Peyer's patch (tissue), 4 donors: ENCODE data around the gene PEMT. TPM values are rescaled to one million over a fixed set of nuclear protein-coding genes. Genes with fewer than 3 reads are reported as not detected.

Experiments used
- DNase-seq, 3 donors: peaks; one replicate each; pipeline ENCODE4 v3.0.0-alpha.2; 2017 to 2019
- H3K27ac ChIP-seq, 4 donors: fragments of 200-600 bp; sonication (generic); one replicate each; pipeline ENCODE4 v1.5.1; 2016 to 2019
- H3K27me3 ChIP-seq, 2 donors: fragments of 200-600 bp; sonication (generic); one replicate each; pipeline ENCODE4 v1.5.1; 2019
- H3K36me3 ChIP-seq, 3 donors: fragments of 200-600 bp; sonication (generic); one replicate each; pipeline ENCODE4 v1.5.1; 2016 to 2019
- H3K4me1 ChIP-seq, 4 donors: fragments of 200-600 bp; sonication (generic); one replicate each; pipeline ENCODE4 v1.5.1; 2016 to 2019
- H3K4me3 ChIP-seq, 4 donors: fragments of 200-600 bp; sonication (generic); 1 replicate in 3 of 4; 2 replicates in 1 of 4; pipeline ENCODE4 v1.5.1; 2016 to 2019; ENCODE audit warnings: mild to moderate bottlenecking in 1 of 4
- H3K9me3 ChIP-seq, 4 donors: fragments of 200-600 bp; sonication (generic); one replicate each; pipeline ENCODE4 v1.5.1; 2016 to 2019; ENCODE audit warnings: mild to moderate bottlenecking in 1 of 4
- POLR2A ChIP-seq, 2 donors: fragments of 450-650 bp; IDR thresholded peaks; one replicate each; pipeline ENCODE4 v1.5.1; 2017; ENCODE audit warnings: antibody characterized with exemption in 2 of 2, mild to moderate bottlenecking in 2 of 2, moderate library complexity in 2 of 2
- total RNA-seq, 4 donors: library from RNA; depleted of rRNA; stranded (reverse); fragments of >200 nt; gene quantifications; one replicate each; pipeline ENCODE4 v1.1.0, GENCODE V29; 2016
- TF ChIP-seq, protein P1 (sequence below), 6 experiments: fragments of 450-650 bp in 4 of 6; fragments of 200-600 bp in 2 of 6; sonication (generic) in 1 of 6; IDR thresholded peaks; one replicate each; pipeline ENCODE4 v1.5.1; 2017 to 2019; ENCODE audit warnings: antibody characterized with exemption in 6 of 6, mild to moderate bottlenecking in 3 of 6, moderate library complexity in 1 of 6

The PEMT gene
- total RNA-seq, 4 donors from 2014 or later = 9.9 to 25.0 (median 17.8) TPM

DNA sequence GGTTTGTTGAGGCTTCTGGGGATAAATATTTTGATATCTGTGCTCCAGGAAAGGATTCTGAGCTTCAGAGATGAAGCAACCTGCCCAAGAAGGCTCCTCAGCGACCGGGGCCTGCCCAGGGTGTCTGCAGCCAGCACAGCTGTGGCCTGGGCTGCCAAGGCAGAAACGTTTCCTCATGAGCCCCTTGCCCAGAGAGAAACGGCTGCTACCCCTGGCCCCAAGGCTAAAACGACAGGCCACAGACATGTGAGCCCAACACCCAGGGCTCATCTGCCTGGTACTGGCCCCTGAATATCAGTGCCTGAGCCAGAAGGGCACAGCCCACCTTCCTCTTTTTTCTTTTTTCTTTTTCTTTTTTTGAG is 49.9 kb downstream of the PEMT start:
- DNase-seq = no peak
- H3K4me1 ChIP-seq = peaks cover 0 to 9% (median 0%) of the 10 kb centered on the region in 4 donors
- H3K27me3 ChIP-seq = no peaks in the 10 kb centered on the region
- no peaks in the 10 kb centered on the region for H3K9me3 ChIP-seq
- TF ChIP-seq, protein P1, sequence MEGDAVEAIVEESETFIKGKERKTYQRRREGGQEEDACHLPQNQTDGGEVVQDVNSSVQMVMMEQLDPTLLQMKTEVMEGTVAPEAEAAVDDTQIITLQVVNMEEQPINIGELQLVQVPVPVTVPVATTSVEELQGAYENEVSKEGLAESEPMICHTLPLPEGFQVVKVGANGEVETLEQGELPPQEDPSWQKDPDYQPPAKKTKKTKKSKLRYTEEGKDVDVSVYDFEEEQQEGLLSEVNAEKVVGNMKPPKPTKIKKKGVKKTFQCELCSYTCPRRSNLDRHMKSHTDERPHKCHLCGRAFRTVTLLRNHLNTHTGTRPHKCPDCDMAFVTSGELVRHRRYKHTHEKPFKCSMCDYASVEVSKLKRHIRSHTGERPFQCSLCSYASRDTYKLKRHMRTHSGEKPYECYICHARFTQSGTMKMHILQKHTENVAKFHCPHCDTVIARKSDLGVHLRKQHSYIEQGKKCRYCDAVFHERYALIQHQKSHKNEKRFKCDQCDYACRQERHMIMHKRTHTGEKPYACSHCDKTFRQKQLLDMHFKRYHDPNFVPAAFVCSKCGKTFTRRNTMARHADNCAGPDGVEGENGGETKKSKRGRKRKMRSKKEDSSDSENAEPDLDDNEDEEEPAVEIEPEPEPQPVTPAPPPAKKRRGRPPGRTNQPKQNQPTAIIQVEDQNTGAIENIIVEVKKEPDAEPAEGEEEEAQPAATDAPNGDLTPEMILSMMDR (IDR thresholded peaks at IDR 0.05) = no peak
- no peak for TF ChIP-seq POLR2A (IDR thresholded peaks at IDR 0.05)
- no peak overlapping the region for H3K27ac ChIP-seq
- H3K4me3 ChIP-seq = no peak overlapping the region
- H3K36me3 ChIP-seq = no peaks in the 10 kb centered on the region

DNA sequence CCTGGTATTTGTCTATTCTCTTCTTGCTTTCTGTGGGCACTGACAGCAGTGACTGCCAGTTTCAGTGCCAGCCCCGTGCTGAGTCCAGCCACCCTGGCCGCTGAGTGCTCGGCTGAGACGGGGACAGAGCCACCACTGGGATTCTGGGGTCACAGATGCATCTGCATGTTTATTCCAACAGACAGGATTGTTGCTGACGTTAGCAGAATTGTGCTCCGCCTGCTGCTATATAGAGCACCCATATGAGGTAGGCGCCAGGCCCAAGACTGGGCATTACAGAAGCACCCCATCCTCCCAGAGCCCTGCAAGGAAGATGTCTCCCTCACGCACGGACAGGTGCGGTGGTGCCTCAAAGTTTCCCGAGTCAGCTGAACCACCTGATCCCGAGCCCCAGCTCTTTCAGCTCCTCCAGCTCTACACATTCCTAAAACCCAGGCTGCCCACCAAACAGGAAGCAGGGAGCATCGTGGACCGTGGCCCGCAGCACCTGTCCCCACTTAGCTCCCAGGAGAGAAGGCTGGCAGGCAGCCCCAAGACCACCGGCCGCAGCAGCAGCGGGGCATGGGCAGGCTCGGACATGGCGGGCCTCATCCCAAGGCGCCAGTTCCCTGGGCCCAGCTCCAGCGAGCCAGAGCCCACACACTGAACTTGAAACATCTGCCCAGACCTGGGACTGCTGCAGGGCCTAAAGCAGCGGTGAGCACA is 50.4 kb downstream of the PEMT start:
- no peak overlapping the region for H3K27ac ChIP-seq
- no peak for TF ChIP-seq POLR2A (IDR thresholded peaks at IDR 0.05)
- TF ChIP-seq, protein P1 (IDR thresholded peaks at IDR 0.05) = no peak

DNA sequence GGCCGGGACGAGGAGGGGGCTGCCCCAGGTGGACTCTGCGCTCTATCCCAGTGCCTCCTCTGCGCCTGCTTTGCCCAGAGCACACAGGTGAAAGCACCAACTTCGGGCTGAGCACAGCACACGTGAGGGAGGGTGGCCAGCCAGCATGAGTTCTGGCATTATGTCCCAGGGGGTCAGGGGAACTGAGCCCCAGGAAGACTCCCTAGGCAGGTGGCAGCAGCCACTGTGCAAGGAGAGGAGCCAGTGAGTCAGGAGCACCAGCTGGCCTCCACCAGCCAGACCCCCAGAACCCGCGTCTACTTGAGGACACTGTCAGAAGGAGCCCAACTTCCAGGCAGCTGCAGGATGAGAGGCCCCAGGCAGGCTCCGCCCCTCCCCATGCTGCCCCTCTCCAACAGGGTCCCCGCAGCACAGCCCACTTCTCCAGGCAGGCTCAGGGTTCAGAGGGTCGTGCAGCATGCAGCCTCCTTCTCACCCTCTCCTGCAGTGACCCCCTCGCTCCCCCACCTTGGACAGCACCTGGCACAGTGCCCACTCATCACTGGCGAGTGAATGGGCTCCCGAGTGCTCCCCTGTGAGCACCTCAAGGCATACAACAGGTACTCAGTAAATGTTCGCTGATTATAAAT is 51.1 kb downstream of the PEMT start:
- H3K27ac ChIP-seq = peak overlapping the region in 1 of 4 donors; percentile 41
- DNase-seq = no peak
- H3K4me3 ChIP-seq = no peak overlapping the region
- no peaks in the 10 kb centered on the region for H3K9me3 ChIP-seq
- TF ChIP-seq, protein P1 (IDR thresholded peaks at IDR 0.05) = no peak
- TF ChIP-seq POLR2A (IDR thresholded peaks at IDR 0.05) = no peak
- no peaks in the 10 kb centered on the region for H3K36me3 ChIP-seq
- H3K4me1 ChIP-seq = peaks cover 0 to 9% (median 0%) of the 10 kb centered on the region in 4 donors
- no peaks in the 10 kb centered on the region for H3K27me3 ChIP-seq

More for the DNA sequence above, 50.4 kb downstream of the PEMT start:
- H3K4me1 ChIP-seq = peaks cover 0 to 9% (median 0%) of the 10 kb centered on the region in 4 donors
- DNase-seq = no peak
- no peaks in the 10 kb centered on the region for H3K36me3 ChIP-seq
- no peaks in the 10 kb centered on the region for H3K9me3 ChIP-seq
- no peaks in the 10 kb centered on the region for H3K27me3 ChIP-seq
- no peak overlapping the region for H3K4me3 ChIP-seq

DNA sequence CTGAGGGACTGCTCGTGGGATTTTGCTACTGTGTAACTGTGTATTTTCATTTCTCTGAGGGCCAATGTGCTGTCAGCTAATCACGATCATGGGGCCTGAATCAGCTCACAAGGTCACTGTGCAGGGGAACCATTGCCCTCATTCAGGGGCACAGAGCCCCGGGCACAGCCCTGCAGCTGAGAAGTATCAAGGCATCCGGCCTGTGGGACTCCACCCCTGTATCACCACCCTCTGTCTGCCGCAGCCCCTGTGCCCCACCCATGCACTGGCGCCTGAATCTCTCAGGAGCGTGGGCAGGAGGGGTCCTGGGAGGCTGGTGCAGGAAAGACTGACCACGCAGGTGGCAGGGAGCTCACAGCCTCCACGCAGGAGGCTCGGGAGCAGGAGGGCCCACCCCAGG is 51.9 kb downstream of the PEMT start:
- H3K9me3 ChIP-seq = no peaks in the 10 kb centered on the region
- peak overlapping the region in 1 of 4 donors; percentile 41 for H3K27ac ChIP-seq
- no peaks in the 10 kb centered on the region for H3K36me3 ChIP-seq
- H3K4me1 ChIP-seq = peaks cover 0 to 9% (median 0%) of the 10 kb centered on the region in 4 donors
- H3K27me3 ChIP-seq = no peaks in the 10 kb centered on the region
- DNase-seq = no peak
- no peak overlapping the region for H3K4me3 ChIP-seq
- no peak for TF ChIP-seq POLR2A (IDR thresholded peaks at IDR 0.05)
- TF ChIP-seq, protein P1 (IDR thresholded peaks at IDR 0.05) = no peak

DNA sequence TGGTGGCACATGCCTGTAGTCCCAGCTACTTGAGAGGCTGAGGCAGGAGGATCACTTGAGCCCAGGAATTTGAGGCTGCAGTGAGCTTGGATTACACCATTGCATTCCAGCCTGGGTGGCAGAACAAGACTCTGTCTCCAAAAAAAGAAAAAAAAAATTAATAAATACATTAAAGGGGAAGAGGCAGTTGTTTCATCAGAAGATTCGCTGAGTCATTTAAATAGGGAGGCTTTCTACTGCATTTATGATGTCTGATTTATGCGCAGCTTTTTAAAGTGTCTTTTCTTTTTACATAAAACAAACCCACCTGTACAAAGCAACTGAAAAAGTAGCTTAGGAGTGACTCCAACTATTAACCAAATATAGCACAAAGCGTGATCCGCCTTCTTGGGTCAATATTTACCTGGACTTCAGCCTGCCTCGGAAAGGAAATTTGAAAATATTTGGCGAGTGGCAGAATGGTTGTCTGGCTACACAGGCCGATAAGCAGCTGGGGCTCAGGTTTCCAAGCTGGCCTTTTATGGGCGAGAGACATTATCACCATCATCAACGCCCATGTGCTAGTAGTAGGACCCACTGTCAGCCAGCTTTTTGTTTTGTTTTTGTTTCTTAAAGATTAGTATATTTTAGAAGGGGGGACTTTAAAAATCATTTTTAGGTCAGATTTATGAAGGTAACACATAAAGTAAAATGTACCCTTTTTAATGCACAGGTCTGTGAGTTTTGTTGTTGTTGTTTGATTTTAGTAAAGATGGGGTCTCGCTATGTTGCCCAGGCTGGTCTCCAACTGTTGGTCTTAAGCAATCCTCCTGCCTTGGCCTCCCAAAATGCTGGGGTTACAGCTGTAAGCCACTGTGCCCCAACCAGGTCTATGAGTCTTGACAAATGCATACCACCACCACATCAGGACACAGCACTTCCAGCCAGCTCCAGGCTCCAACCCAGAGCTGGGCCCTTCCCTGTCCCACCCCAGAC is 52.8 kb downstream of the PEMT start:
- H3K9me3 ChIP-seq = no peaks in the 10 kb centered on the region
- no peaks in the 10 kb centered on the region for H3K36me3 ChIP-seq
- TF ChIP-seq POLR2A (IDR thresholded peaks at IDR 0.05) = no peak
- TF ChIP-seq, protein P1 (IDR thresholded peaks at IDR 0.05) = no peak
- peak overlapping the region in 2 of 4 donors; percentile 40 to 41 for H3K27ac ChIP-seq
- peaks cover 0 to 9% (median 0%) of the 10 kb centered on the region in 4 donors for H3K4me1 ChIP-seq
- no peaks in the 10 kb centered on the region for H3K27me3 ChIP-seq
- peak in 1 of 3 donors; percentile 67 for DNase-seq
- H3K4me3 ChIP-seq = no peak overlapping the region
